SK-N-SH treated with all-trans-retinoic acid at 6 μM for 48 hours (cell line): ENCODE results near the gene RFX7.

ENCODE experiments used
- BACH2 ChIP-seq: fragments of 250-450 bp; sonication (Bioruptor Pico); IDR thresholded peaks from 2 replicates; pipeline ENCODE4 v1.9.0; 2021; ENCODE audit warnings: mild to moderate bottlenecking, borderline replicate concordance
- RARB ChIP-seq: fragments of 250-450 bp; sonication (Bioruptor Pico); IDR thresholded peaks from 2 replicates; pipeline ENCODE4 v1.8.0; 2021; ENCODE audit warnings: mild to moderate bottlenecking, moderate library complexity
- ZC3H10 ChIP-seq: fragments of 250-450 bp; sonication (Bioruptor Pico); IDR thresholded peaks from 2 replicates; pipeline ENCODE4 v1.5.1; 2021; ENCODE audit warnings: mild to moderate bottlenecking, moderate library complexity
- ZFP30 ChIP-seq: fragments of 450-650 bp; formaldehyde crosslinking; IDR thresholded peaks from 2 replicates; pipeline ENCODE4 v1.5.0; 2022; ENCODE audit warnings: mild to moderate bottlenecking, moderate library complexity
- TF ChIP-seq, protein P1 (sequence below): fragments of 250-450 bp; sonication (Bioruptor Pico); IDR thresholded peaks from 2 replicates; pipeline ENCODE4 v1.8.0; 2020; ENCODE audit warnings: mild to moderate bottlenecking, moderate library complexity, borderline replicate concordance
- TF ChIP-seq, protein P2 (sequence below): fragments of 250-450 bp; sonication (Bioruptor Pico); IDR thresholded peaks from 2 replicates; pipeline ENCODE4 v1.5.0; 2020; ENCODE audit warnings: mild to moderate bottlenecking, moderate library complexity

DNA sequence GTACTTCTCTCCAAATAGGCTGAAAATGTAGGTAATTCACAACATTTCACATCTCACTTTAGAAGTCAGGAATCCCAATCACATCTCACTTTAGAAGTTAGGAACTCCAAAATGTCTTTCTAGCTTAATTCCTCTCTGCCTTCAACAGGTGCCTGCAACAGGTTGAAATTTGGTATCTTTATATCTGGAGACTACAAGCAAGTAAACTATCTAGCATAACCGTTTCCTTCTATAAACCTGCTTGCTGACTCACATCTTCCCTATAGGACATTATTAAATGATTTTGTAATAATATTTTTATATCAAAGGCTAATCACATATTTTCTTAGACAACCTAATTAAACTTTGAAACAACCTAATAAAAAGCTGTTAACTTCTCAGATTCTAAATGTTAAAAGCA is 18.2 kb downstream of the RFX7 start:
- no peak for TF ChIP-seq RARB (CRISPR knock-in tag)
- TF ChIP-seq, protein P1, sequence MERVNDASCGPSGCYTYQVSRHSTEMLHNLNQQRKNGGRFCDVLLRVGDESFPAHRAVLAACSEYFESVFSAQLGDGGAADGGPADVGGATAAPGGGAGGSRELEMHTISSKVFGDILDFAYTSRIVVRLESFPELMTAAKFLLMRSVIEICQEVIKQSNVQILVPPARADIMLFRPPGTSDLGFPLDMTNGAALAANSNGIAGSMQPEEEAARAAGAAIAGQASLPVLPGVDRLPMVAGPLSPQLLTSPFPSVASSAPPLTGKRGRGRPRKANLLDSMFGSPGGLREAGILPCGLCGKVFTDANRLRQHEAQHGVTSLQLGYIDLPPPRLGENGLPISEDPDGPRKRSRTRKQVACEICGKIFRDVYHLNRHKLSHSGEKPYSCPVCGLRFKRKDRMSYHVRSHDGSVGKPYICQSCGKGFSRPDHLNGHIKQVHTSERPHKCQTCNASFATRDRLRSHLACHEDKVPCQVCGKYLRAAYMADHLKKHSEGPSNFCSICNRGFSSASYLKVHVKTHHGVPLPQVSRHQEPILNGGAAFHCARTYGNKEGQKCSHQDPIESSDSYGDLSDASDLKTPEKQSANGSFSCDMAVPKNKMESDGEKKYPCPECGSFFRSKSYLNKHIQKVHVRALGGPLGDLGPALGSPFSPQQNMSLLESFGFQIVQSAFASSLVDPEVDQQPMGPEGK = no peak
- no peak for TF ChIP-seq ZFP30 (CRISPR knock-in tag)
- TF ChIP-seq BACH2 (CRISPR knock-in tag) = no peak
- TF ChIP-seq, protein P2, sequence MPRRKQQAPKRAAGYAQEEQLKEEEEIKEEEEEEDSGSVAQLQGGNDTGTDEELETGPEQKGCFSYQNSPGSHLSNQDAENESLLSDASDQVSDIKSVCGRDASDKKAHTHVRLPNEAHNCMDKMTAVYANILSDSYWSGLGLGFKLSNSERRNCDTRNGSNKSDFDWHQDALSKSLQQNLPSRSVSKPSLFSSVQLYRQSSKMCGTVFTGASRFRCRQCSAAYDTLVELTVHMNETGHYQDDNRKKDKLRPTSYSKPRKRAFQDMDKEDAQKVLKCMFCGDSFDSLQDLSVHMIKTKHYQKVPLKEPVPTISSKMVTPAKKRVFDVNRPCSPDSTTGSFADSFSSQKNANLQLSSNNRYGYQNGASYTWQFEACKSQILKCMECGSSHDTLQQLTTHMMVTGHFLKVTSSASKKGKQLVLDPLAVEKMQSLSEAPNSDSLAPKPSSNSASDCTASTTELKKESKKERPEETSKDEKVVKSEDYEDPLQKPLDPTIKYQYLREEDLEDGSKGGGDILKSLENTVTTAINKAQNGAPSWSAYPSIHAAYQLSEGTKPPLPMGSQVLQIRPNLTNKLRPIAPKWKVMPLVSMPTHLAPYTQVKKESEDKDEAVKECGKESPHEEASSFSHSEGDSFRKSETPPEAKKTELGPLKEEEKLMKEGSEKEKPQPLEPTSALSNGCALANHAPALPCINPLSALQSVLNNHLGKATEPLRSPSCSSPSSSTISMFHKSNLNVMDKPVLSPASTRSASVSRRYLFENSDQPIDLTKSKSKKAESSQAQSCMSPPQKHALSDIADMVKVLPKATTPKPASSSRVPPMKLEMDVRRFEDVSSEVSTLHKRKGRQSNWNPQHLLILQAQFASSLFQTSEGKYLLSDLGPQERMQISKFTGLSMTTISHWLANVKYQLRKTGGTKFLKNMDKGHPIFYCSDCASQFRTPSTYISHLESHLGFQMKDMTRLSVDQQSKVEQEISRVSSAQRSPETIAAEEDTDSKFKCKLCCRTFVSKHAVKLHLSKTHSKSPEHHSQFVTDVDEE (CRISPR knock-in tag) = no peak
- TF ChIP-seq ZC3H10 (CRISPR knock-in tag) = no peak
